Muscle layer of duodenum (tissue), 2 donors: ENCODE measurements around the gene NR6A1.
"Not testable (repeated sequence)": the region's sequence is repeated elsewhere in the genome, so short reads cannot be mapped to it uniquely, and the experiment has no call there.

Source experiments
- H3K27ac ChIP-seq: one replicate; pipeline ENCODE4 v1.7.0; 2013; ENCODE audit warnings: mild to moderate bottlenecking, low read length
- H3K27me3 ChIP-seq: one replicate; pipeline ENCODE4 v1.7.0; 2013; ENCODE audit warnings: low read depth, mild to moderate bottlenecking, control low read depth, low read length
- H3K36me3 ChIP-seq, 2 donors: one replicate each; pipeline ENCODE4 v1.7.0; 2013; ENCODE audit warnings: low read length in 2 of 2, control low read depth in 1 of 2, mild to moderate bottlenecking in 1 of 2; ENCODE audit not compliant: insufficient read depth in 2 of 2, control insufficient read depth in 1 of 2
- H3K4me1 ChIP-seq, 2 donors: one replicate each; pipeline ENCODE4 v1.7.0; 2013; ENCODE audit warnings: low read length in 2 of 2, mild to moderate bottlenecking in 2 of 2, control low read depth in 1 of 2, moderate library complexity in 1 of 2; ENCODE audit not compliant: insufficient read depth in 2 of 2, control insufficient read depth in 1 of 2
- H3K4me3 ChIP-seq, 2 donors: one replicate each; pipeline ENCODE4 v1.7.0; 2013; ENCODE audit warnings: low read length in 2 of 2, low read depth in 1 of 2, mild to moderate bottlenecking in 1 of 2
- H3K9me3 ChIP-seq, 2 donors: one replicate each; pipeline ENCODE4 v1.7.0; 2013; ENCODE audit warnings: low read length in 2 of 2, control low read depth in 1 of 2, mild to moderate bottlenecking in 1 of 2; ENCODE audit not compliant: control insufficient read depth in 1 of 2
- donor health status: healthy.

The NR6A1 gene

DNA sequence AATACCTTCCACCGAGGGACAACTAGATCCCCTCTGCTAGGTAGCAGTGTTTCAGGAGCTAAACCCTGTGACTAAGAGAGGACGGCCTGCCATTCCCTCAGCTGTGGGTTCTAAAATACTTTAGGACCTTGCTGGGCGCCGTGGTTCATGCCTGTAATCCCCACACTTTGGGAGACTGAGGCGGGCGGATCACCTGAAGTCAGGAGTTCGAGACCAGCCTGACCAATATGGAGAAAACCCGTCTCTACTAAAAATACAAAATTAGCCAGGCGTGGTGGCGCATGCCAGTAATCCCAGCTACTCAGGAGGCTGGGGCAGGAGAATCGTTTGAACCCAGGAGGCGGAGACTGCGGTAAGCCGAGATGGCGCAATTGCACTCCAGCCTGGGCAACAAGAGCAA, 1.8 kb upstream of the NR6A1 start:
- not testable (repeated sequence) for H3K4me3 ChIP-seq, H3K36me3 ChIP-seq, H3K27me3 ChIP-seq, H3K27ac ChIP-seq, H3K9me3 ChIP-seq
- H3K4me1 ChIP-seq, result peaks cover 0 to 33% of the 10 kb centered on the region in 2 donors

DNA sequence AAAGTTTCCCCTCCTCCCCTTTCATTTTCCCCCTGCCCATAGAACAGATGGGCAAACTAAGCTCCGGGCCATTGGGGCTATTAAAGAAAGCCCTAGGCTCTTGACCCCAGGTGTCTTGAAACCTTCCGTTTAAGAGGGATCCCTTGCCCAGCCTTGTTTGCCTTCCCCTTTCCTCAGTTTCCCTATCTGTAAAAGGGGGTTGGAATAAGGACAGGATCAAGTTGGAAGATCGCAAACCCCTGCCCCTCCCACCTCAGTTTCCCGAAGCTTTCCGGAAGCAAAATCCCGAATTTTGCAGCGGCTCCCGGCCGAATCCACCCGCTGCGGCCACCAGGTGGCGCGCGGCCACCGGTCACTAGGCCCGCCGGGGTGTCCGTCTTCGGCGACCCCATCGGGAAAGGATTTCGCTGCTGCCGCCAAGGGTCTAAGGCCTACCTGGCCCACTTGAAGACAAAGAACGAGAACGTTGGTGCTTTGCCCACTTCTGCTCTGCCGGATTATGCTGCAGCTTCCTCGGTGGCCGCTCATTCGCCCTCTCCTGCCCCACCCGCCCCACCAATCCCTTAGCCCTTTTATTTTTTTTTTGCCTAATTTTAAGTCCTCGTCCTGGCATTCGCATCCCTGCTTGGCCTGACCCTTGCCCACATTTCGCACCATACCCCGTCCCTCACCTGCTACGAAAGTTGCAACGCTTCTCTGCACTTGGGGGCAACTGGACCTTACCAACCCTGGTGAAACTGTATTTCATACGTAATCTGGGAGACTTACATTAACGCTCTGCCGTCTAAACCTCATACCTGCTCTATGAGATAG, 962 bp upstream of the NR6A1 start:
- peak overlapping the region; percentile 74 for H3K27ac ChIP-seq
- H3K4me3 ChIP-seq, result peak overlapping the region; percentile 92 to 93

DNA sequence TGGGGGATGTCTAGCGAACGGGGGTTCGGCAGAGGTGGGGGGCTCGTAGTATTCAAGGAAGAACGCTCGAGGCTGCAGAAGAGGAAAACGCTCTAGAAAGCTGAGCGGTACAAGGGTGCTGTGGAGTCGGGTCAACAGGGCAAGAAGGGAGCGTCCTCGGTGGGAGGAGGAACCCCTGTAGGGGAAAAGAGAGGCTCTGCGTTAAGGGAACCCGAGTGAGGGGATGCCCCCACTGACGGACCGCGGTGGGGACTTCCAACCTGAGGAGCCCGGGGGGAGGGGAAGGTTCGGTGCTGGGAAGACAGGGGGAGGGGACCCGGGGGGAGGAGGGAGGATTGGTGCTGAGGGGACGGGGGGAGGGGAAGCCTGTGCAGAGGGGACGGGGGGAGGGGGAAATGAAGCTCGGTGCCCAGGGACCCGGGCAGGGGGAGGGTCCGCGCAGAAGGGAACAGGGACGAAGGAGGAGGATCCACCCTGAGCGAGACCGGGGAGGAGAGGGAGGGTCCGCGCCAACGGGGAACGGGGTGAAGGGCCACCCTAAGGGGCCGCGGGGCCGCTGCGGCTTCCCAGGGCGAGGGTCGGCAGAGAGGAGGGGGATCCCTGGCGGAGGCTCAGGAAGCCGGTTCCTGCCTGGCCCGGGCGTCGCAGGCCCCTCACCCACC, 621 bp downstream of the NR6A1 start:
- peaks cover 0 to 29% of the 10 kb centered on the region in 2 donors for H3K4me1 ChIP-seq
- H3K9me3 ChIP-seq, result no peaks in the 10 kb centered on the region
- no peak overlapping the region for H3K27ac ChIP-seq
- no peaks in the 10 kb centered on the region for H3K36me3 ChIP-seq
- H3K4me3 ChIP-seq, result peak overlapping the region; percentile 92 to 93
- H3K27me3 ChIP-seq, result no peaks in the 10 kb centered on the region

More for the DNA sequence above, 962 bp upstream of the NR6A1 start:
- Histone ChIP-seq H3K27me3 (no peaks in the 10 kb centered on the region), H3K9me3 (no peaks in the 10 kb centered on the region), H3K4me1 (peaks cover 0 to 33% of the 10 kb centered on the region in 2 donors), H3K36me3 (no peaks in the 10 kb centered on the region)

DNA sequence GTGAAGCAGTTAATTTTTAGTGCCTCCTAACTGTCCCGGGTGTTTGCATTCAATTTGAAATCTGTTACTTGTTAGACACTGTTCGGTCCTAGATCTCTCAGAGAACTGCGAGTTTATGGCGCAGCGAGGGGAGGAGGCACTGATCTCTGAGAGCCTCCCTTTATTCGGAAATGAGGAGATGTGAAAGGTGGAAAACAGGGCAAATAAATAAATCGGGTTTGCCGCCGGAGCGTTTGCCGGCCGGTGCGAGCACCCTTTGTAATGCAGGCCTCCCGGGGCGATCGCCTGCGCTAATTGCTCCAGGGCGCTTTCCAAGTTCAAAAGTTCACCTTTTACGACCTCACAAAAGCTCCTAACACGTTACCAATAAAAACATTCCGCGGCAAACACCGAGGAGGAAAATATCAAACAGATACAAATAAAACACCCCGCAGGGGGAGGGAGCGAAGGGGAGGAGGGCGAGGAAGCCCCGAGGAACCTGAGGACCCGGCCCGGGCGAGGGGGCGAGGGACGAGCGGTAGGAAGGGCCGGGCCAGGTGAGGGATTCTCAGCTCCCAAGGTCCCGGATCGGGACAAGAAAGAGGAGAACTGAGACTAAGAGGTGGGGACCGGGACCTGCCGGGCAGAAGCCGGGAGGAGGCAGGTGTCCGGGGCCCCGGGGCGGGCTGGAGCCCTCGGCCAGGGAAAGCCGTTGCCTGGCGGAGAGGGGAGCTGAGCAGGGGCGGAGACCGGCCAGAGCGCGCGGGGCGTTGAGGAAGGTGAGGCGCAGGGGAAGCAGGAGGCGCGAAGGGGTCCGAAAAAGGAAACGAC, 1.4 kb downstream of the NR6A1 start:
- H3K36me3 ChIP-seq, result no peaks in the 10 kb centered on the region
- H3K4me3 ChIP-seq, result peak overlapping the region; percentile 92 to 93
- peak overlapping the region; percentile 58 for H3K27ac ChIP-seq
- no peaks in the 10 kb centered on the region for H3K27me3 ChIP-seq
- no peaks in the 10 kb centered on the region for H3K9me3 ChIP-seq
- peaks cover 0 to 29% of the 10 kb centered on the region in 2 donors for H3K4me1 ChIP-seq

DNA sequence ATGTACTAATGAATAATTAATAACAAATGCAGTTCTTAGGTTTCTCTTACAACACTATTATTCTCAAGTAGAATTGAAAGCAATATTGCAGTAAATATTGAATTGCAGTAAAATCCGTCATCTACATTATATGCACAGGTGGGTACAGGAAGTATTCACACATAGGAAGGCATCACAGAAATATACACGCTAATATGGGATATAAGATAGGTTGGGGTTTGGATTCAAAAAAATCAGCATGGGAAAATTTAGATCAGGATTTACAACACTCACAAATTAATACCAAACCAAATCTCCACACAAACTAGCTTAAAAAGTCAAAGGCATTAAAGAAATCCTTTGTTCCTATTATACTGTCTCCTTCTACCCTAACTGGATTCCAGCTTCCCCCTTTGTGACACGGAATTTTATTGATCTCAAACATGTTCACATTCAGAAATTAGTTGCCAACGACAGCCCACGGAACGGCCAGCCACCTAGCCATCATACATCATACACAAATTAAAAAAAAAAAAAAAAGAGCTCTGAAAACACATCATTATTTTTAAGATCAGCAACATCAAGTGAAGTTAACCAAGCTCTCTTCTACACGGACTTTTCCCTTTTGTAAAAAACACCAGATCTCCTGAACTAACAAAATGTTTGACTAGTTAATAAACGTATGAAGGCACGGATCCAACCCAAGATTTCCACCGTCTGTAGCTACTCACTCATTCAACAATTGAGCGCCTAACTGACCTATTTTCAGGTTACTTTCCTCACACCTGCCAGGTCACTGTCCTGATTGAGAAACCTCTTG, 2.2 kb downstream of the NR6A1 start:
- Histone ChIP-seq H3K27me3 (no peaks in the 10 kb centered on the region), H3K9me3 (no peaks in the 10 kb centered on the region), H3K4me1 (peaks cover 0 to 29% of the 10 kb centered on the region in 2 donors), H3K4me3 (peak overlapping the region; percentile 92 to 93), H3K36me3 (no peaks in the 10 kb centered on the region), H3K27ac (peak overlapping the region; percentile 58)

DNA sequence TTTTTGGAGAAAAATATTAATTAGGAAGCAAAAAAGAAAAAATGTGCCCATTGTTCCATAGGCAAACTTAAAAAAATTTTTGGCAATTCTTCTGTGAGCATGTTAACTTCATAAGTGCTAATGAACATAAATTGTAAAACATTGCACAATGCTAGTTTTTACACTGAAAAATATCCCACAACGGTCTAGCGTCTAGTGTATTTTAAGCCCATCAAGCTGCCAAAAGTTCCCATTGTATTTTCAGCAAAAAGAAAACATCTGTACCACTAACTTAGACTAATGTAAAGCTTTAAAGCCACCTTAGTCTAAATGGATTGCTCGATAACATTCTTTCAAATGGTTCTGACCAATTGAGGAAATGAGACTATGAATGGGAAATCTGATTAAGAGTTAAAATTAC, 2.8 kb downstream of the NR6A1 start:
- Histone ChIP-seq H3K4me1 (peaks cover 0 to 29% of the 10 kb centered on the region in 2 donors), H3K27me3 (no peaks in the 10 kb centered on the region), H3K4me3 (no peak overlapping the region), H3K9me3 (no peaks in the 10 kb centered on the region), H3K27ac (no peak overlapping the region), H3K36me3 (no peaks in the 10 kb centered on the region)

DNA sequence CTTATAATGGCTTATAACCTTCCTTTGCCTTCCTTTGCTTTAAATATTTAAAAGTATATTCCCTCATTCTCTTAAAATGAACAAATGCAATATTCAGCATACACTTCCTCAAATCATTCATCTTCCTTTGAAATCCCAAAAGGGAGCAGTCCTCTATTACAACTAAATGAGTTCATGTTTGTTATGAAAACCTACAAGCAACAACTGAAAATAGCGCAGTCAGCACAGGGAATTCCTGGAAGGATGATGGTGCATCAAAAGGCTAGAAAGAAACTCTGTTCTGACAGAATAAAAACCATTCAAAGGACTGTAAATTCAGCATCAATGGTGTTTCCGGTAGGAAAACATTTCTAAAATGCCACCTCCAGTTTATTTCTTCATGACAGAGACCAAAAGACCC, 3.3 kb downstream of the NR6A1 start:
- H3K4me3 ChIP-seq, result no peak overlapping the region
- H3K27me3 ChIP-seq, result no peaks in the 10 kb centered on the region
- no peaks in the 10 kb centered on the region for H3K36me3 ChIP-seq
- H3K27ac ChIP-seq, result no peak overlapping the region
- no peaks in the 10 kb centered on the region for H3K9me3 ChIP-seq
- peaks cover 0 to 29% of the 10 kb centered on the region in 2 donors for H3K4me1 ChIP-seq

DNA sequence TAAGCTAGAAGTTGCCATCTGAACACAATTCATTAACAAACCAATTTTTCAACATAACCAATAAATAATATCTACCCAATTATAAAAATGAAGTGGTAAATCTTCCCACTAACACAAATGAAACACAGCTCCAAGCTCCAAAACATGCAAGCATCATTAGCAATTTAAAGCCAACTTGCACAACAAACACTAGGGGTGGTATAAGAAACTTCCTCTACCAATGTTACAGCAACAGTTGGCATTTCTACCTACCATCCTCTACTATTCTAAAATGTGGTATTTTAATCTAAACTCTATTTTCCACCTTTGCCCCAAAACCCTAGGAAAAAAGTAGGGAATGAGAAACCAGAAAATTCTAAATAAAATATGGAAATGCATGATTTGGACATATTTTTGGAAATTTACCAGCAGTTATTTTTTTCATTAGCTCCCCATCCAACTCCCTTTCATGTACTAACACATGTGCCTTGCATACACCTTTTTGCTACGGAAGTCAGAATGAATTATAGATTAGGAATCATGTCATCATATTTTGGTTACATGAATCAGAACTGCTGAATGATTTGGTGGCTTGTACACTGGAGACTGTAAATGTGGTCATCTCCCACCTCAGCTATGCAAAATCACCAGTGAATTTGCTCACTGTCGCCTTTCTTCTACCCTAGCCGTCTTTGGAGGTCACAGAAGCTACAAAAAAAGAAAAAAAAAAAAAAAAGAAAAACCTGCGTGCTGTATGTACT, 4.1 kb downstream of the NR6A1 start:
- Histone ChIP-seq H3K4me3 (no peak overlapping the region), H3K9me3 (no peaks in the 10 kb centered on the region), H3K27me3 (no peaks in the 10 kb centered on the region), H3K4me1 (peaks cover 0 to 26% of the 10 kb centered on the region in 2 donors), H3K36me3 (no peaks in the 10 kb centered on the region), H3K27ac (no peak overlapping the region)

DNA sequence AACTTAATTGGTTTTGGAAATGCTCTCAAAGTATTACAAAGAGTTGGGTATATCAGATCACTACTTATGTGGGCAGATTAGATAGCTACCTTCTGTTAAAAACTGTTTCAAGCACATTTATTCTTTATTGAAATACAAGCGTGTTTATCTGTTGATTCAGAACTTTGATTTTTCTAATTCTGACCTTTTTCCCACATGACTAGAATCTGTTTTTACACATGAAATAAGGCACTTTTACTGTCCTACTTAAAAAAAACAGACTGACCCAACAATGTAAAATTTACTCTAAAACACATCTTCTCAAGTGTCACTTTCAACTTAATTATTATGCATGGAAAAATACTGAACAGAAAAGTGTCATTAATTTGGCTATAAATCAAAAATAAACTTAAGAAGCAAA, 4.8 kb downstream of the NR6A1 start:
- Histone ChIP-seq H3K27ac (no peak overlapping the region), H3K36me3 (no peaks in the 10 kb centered on the region), H3K9me3 (no peaks in the 10 kb centered on the region), H3K4me3 (no peak overlapping the region), H3K4me1 (peaks cover 0 to 22% of the 10 kb centered on the region in 2 donors), H3K27me3 (no peaks in the 10 kb centered on the region)

DNA sequence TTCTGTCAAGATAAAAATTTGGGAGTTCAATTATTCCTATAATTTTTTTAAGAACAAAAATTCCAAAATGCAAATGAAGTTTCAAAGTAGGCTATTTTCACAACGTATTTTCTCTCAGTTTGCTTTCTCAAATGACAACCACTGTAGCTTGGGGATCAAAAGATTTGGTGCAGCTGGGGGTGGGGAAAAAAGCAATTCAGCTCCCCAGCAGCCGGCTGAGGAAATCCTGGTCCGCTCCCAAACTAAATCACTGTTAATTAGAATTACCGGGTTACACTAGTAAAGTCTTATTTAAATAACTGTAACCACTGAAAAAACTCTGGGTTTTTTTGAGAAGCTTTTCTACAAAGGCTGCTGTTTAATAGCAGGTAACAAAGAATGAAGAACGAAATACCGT, 5.7 kb downstream of the NR6A1 start:
- Histone ChIP-seq H3K9me3 (no peaks in the 10 kb centered on the region), H3K4me1 (peaks cover 0 to 19% of the 10 kb centered on the region in 2 donors), H3K36me3 (no peaks in the 10 kb centered on the region), H3K27ac (no peak overlapping the region), H3K4me3 (no peak overlapping the region), H3K27me3 (no peaks in the 10 kb centered on the region)
